LNCaP clone FGC (cell line): ENCODE data around the gene PRDM8.

ENCODE experiments used
- DNase-seq: peaks from one replicate; pipeline ENCODE4 v3.0.0-alpha.2; 2011; ENCODE audit warnings: low read depth
- H3K4me3 ChIP-seq: 2 replicates; pipeline ENCODE4 v1.5.1; 2011; ENCODE audit warnings: mild to moderate bottlenecking, low read depth, low read length, control low read depth
- TF ChIP-seq, protein P1 (sequence below): IDR thresholded peaks from 2 replicates; pipeline ENCODE4 v1.5.1; 2012; ENCODE audit warnings: mild to moderate bottlenecking; ENCODE audit not compliant: control insufficient read depth, insufficient read depth; ENCODE audit errors: extremely low read depth

PRDM8 gene

DNA sequence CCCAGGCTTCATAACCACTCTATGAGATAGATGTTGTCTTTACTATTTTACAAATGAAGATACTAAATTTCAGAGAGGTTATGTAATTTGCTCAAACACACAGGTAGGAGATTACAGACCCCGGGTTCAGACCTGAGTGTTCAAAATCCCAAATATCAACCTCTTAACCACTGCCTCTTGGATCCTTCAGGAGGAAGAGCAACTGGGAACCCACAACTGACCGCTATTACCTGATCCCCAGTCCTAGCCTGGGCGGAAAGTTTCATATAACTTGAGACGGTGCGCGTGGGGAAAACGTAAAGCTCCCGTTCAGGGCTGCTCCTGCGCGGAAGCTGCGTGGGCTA, 8.9 kb upstream of the PRDM8 start:
- TF ChIP-seq, protein P1, sequence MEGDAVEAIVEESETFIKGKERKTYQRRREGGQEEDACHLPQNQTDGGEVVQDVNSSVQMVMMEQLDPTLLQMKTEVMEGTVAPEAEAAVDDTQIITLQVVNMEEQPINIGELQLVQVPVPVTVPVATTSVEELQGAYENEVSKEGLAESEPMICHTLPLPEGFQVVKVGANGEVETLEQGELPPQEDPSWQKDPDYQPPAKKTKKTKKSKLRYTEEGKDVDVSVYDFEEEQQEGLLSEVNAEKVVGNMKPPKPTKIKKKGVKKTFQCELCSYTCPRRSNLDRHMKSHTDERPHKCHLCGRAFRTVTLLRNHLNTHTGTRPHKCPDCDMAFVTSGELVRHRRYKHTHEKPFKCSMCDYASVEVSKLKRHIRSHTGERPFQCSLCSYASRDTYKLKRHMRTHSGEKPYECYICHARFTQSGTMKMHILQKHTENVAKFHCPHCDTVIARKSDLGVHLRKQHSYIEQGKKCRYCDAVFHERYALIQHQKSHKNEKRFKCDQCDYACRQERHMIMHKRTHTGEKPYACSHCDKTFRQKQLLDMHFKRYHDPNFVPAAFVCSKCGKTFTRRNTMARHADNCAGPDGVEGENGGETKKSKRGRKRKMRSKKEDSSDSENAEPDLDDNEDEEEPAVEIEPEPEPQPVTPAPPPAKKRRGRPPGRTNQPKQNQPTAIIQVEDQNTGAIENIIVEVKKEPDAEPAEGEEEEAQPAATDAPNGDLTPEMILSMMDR, result no peak
- DNase-seq, result no peak
- no peak overlapping the region for H3K4me3 ChIP-seq

DNA sequence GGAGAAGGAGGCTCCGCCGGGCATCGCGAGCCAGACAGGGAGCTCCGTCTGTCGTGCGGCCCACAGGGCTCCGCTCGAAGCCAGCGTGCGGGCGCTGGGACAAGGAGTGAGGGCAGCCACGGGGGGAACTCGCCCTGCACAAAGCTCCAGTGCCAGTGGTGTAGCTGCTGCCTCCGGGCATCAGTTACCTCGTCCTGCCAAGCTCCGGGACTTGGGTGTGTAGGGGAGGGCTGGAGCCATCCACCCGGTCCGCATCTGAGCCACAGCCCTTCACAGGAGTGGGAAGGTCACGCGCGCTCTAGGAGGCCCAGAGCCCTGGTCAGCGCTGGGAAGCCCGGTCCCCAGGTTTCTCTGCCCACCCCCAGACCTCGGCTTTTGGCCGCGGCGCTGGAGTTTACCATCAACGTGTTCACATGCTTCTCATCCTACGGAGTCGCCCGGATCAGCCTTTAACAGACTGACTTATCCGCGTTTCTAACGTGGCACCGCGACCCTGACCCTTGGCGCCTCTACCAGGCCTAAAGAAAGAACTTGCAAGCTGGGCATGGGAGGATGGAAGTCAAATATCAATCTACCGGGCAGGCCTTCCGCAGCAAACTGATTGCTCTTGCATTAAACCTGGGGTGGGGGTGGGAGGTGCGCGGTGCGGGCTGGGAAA, 8.4 kb upstream of the PRDM8 start:
- no peak overlapping the region for H3K4me3 ChIP-seq
- DNase-seq, result no peak
- TF ChIP-seq, protein P1, result no peak

DNA sequence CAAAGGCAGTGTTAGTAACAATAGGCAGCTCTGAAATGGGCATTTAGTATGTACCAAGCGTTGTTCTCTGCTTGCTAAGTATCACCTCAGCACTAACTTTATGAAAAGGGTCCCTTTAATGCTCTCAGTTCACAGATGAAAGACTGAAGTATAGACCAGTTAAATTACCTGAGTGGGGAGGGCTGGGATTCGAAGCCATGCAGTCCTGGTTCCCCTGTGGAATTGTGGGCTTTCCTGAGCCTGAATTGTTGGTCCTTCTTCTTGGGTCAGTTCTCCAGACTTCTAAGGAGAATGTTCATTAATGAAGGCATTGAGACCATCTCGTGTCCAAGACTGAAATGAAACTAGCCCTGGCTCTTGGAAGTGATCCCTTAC, 7.7 kb upstream of the PRDM8 start:
- no peak for DNase-seq
- TF ChIP-seq, protein P1, result no peak
- no peak overlapping the region for H3K4me3 ChIP-seq

DNA sequence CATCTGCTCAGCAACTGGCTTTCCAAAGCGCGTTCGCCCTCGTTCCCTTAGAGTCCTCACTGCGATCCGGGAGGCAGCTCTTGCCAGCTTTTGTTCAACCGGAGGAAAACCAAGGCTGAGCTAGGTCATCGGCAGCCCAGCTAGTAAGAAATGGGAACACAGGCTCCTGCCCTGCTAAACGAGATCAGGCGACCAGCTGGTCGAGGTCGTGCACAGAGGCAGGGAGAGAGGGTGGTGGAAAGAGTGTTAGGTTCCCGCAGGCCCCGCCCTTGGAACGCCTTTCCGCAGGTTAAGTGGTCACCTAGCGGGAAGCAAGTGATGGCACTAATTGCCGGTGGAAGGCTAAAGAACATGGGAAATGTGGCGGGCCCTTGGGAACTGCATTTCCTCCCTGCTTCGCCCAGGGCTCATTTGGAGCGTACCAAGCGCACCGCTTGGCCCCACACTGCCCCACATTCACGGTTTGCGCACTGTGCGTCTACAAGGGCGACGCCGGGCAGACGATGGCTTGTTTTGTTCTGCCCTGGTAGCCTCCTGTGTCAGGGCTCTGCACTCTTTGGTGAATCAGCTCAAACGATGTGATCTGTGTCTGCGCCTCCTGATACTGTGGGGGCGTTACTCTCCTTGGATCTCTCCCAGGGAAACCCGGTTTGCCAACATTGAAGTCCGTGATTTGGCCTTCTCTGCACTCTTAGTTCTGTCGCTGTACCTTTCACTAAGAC, 7.2 kb upstream of the PRDM8 start:
- no peak for DNase-seq
- TF ChIP-seq, protein P1, result no peak
- H3K4me3 ChIP-seq, result no peak overlapping the region

DNA sequence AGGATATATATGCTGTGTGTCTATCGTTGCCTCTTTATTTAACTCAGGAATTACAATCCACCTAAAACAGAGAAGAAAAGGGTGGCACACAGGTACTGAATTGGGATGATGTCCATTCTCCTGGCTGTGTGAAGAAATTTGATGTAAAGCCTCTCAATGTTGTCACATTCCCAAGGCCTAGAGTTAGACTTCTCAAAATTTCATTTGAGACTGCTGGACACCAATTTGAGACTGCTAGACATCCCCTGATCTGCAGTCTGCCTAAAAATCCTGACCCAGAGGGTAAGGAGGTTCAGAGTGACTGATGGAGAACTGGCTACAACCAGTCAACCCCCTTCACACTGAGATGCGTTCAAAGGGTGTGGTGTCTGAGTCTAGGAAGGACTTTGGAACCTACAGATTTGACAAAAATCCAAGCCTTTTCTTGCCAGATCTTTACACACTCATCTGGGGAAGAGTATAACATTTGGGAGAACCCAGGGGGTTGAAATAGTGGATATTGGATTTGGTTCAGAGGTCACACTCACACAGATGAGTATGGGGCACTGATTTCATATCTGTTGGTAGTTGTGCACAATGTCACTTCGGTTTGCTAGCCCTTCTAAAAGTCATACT, 4.9 kb upstream of the PRDM8 start:
- no peak for DNase-seq
- TF ChIP-seq, protein P1, result no peak
- H3K4me3 ChIP-seq, result no peak overlapping the region

DNA sequence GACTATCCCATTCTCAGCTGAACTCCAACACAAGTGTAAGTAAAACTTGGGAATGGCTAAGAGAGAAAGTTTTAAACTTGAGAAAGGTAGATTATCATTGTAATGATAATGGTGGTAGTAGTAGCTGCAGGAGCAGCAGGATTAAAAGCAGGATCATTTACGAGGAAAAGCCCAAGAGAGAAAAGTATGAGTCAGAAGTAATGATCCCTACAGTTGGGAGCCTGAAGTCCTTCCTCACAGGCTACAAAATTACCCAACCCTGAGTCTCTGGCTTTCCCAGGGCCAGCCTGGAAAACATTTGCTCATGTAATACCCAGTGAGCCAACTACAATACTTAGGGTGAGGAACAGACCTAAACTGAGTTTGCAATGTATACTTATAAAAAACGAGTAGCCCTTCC, 4.4 kb upstream of the PRDM8 start:
- no peak for DNase-seq
- H3K4me3 ChIP-seq, result no peak overlapping the region
- TF ChIP-seq, protein P1, result no peak
